AG09319 (cell line): ENCODE data around the gene AATF.

ENCODE experiments used
- DNase-seq: peaks from one replicate; pipeline ENCODE4 v3.0.0-alpha.2; 2010; ENCODE audit warnings: low read depth; ENCODE audit errors: extremely low read depth
- CTCF ChIP-seq: IDR thresholded peaks from 2 replicates; pipeline ENCODE4 v1.5.1; 2011; ENCODE audit warnings: low read depth, mild to moderate bottlenecking, inconsistent platforms, low read length, moderate library complexity

Gene AATF

GRCh38 chr17:37064206-37064605 is 115.5 kb downstream of the AATF start:
- no peak for DNase-seq
- no peak for TF ChIP-seq CTCF

- DNase-seq: no peak
- no peak for TF ChIP-seq CTCF
Measured at GRCh38 chr17:37064956-37065355, 116.2 kb downstream of the AATF start.

GRCh38 chr17:37065486-37066321 is 117.0 kb downstream of the AATF start:
- TF ChIP-seq CTCF: no peak
- DNase-seq: no peak

- TF ChIP-seq CTCF: no peak
- no peak for DNase-seq
Measured at GRCh38 chr17:37066322-37067255, 117.8 kb downstream of the AATF start.

- peak; percentile 62 for DNase-seq
- no peak for TF ChIP-seq CTCF
Measured at GRCh38 chr17:37067555-37068111, 118.9 kb downstream of the AATF start.

GRCh38 chr17:37068266-37068665 is 119.5 kb downstream of the AATF start:
- DNase-seq: no peak
- no peak for TF ChIP-seq CTCF
